HG03520 (cell line): Measurements from ENCODE around the gene ZRANB1.

Source experiments
- ATAC-seq: cut with Tn5 transposase; IDR thresholded peaks from one replicate; pipeline ENCODE4 v1.9.1; 2021; ENCODE audit warnings: mild to moderate bottlenecking, moderate library complexity; ENCODE audit not compliant: unreplicated experiment

The ZRANB1 gene

GRCh38 chr10:125017547-125018298, 75.8 kb downstream of the ZRANB1 start:
- ATAC-seq, result no peak

- ATAC-seq, result no peak
Measured at GRCh38 chr10:125018576-125019143, 76.7 kb downstream of the ZRANB1 start.

GRCh38 chr10:125020386-125020785, 78.5 kb downstream of the ZRANB1 start:
- ATAC-seq, result no peak

GRCh38 chr10:125020871-125021270, 78.9 kb downstream of the ZRANB1 start:
- no peak for ATAC-seq

- no peak for ATAC-seq
Measured at GRCh38 chr10:125021686-125022344, 79.9 kb downstream of the ZRANB1 start.

- ATAC-seq, result no peak
Measured at GRCh38 chr10:125022671-125023070, 80.7 kb downstream of the ZRANB1 start.

- no peak for ATAC-seq
Measured at GRCh38 chr10:125023255-125023654, 81.3 kb downstream of the ZRANB1 start.

GRCh38 chr10:125023862-125024496, 82.1 kb downstream of the ZRANB1 start:
- no peak for ATAC-seq

- ATAC-seq, result no peak
Measured at GRCh38 chr10:125024497-125025234, 82.7 kb downstream of the ZRANB1 start.

- no peak for ATAC-seq
Measured at GRCh38 chr10:125025341-125025740, 83.4 kb downstream of the ZRANB1 start.

- no peak for ATAC-seq
Measured at GRCh38 chr10:125026036-125026931, 84.4 kb downstream of the ZRANB1 start.

- no peak for ATAC-seq
Measured at GRCh38 chr10:125026974-125027735, 85.2 kb downstream of the ZRANB1 start.

GRCh38 chr10:125027871-125028869, 86.2 kb downstream of the ZRANB1 start:
- no peak for ATAC-seq

- no peak for ATAC-seq
Measured at GRCh38 chr10:125029584-125030242, 87.8 kb downstream of the ZRANB1 start.

- ATAC-seq, result no peak
Measured at GRCh38 chr10:125030567-125031197, 88.8 kb downstream of the ZRANB1 start.

- no peak for ATAC-seq
Measured at GRCh38 chr10:125032474-125033020, 90.6 kb downstream of the ZRANB1 start.
